Measurements from ENCODE around the gene NID1. TPM values are rescaled to one million over a fixed set of nuclear protein-coding genes. Genes with fewer than 3 reads are reported as not detected.
A peak's percentile ranks its signal among the peaks of the same experiment; 100 is the strongest.

NID1 gene
- total and polyA plus RNA-seq, 2 of the 4 experiments (the other 2 are of a cell fraction), result 21.9 to 83.3 TPM

- H2AK5ac ChIP-seq (ENCODE audit: low read depth, low read length), result peak overlapping the region; percentile 85
- no peak for DNase-seq
- intact Hi-C loops (cut with micrococcal nuclease), result no loop called here
Observed at GRCh38 chr1:235940285-235940684, 124.6 kb downstream of the NID1 start.

More at GRCh38 chr1:235940285-235940684, 124.6 kb downstream of the NID1 start:
- Histone ChIP-seq H3K4me3 (ENCODE audit: insufficient read depth, low read depth, low read length) (no peak overlapping the region), H3K36me3 (ENCODE audit: control insufficient read depth, insufficient read depth, low read length) (no peaks in the 10 kb centered on the region), H3K27ac (ENCODE audit: insufficient read depth, low read length) (no peak overlapping the region), H3K9me3 (ENCODE audit: control insufficient read depth, insufficient read depth, low read length) (peaks cover 5% of the 10 kb centered on the region), H2AK9ac (replicated peaks; ENCODE audit: low read depth, low read length, poor library complexity) (no peak overlapping the region), H2AFZ (replicated peaks; ENCODE audit: low read length, poor library complexity) (no peak overlapping the region), H2BK20ac (ENCODE audit: low read depth, low read length) (peak overlapping the region; percentile 17; the same call in 1 of the 2 replicates), H2BK5ac (ENCODE audit: low read depth, low read length, poor library complexity, severe bottlenecking) (no peak overlapping the region), H3K14ac (replicated peaks; ENCODE audit: low read depth, low read length) (no peak overlapping the region), H4K20me1 (ENCODE audit: insufficient read depth, low read length) (no peaks in the 10 kb centered on the region), H4K8ac (ENCODE audit: low read depth in 2 of 2, low read length in 2 of 2) (no peak overlapping the region), H3K4me2 (ENCODE audit: low read depth, low read length) (no peak overlapping the region), H2BK15ac (ENCODE audit: low read depth, low read length) (peak overlapping the region; percentile 77; the same call in 2 of the 3 replicates), H3K27me3 (ENCODE audit: control insufficient read depth, insufficient read depth, low read length) (no peaks in the 10 kb centered on the region), H3K4ac (ENCODE audit: low read depth, low read length) (peak overlapping the region; percentile 15; the same call in 1 of the 2 replicates), H3K9ac (ENCODE audit: low read depth, low read length) (no peak overlapping the region), H3K4me1 (ENCODE audit: control insufficient read depth, insufficient read depth, low read length) (peaks cover 12% of the 10 kb centered on the region), H2BK120ac (ENCODE audit: low read depth, low read length) (no peak overlapping the region), H3K79me1 (ENCODE audit: low read depth in 1 of 2, low read length in 2 of 2) (no peaks in the 10 kb centered on the region), H3K23ac (ENCODE audit: low read depth, low read length) (0 out of 2 replicates have a peak overlapping the region, but pooled peaks have one; percentile 4), H4K91ac (ENCODE audit: insufficient read depth, low read depth, low read length) (no peak overlapping the region), H4K5ac (ENCODE audit: low read depth, low read length) (no peak overlapping the region), H3K56ac (ENCODE audit: extremely low read depth, insufficient read depth, low read length) (no peak overlapping the region), H3K18ac (ENCODE audit: low read depth, low read length) (no peak overlapping the region), H3K9me1 (ENCODE audit: insufficient read depth, low read length) (peaks cover 16% of the 10 kb centered on the region)
- no TSS peak for BruUV-seq (replicated peaks)
- in situ Hi-C loops (cut with MboI; ENCODE audit: low sequenced_read_pairs) (no loop called here), dilution Hi-C loops (cut with HindIII; ENCODE audit: low sequenced_read_pairs, unreplicated experiment) (no loop called here)
- no peak for ATAC-seq (ENCODE audit: low read depth)
- WGBS, 2 experiments (ENCODE audit: extremely low coverage in 2 of 2, insufficient read length in 1 of 2), result 90% methylated on average over 2 of the region's 6 CpGs; no CpG with 5 or more reads in 1 of the 2 experiments
- ChIA-PET POLR2A (ENCODE audit: unreplicated experiment) (no interaction called here), CTCF (no interaction called here)
- no peak for TF ChIP-seq MAFK (IDR thresholded peaks at IDR 0.05; ENCODE audit: low read depth, low read length)
- no peak for TF ChIP-seq POLR2A (IDR thresholded peaks at IDR 0.05; ENCODE audit: low read depth, low read length)
- no peak for TF ChIP-seq SMC3 (IDR thresholded peaks at IDR 0.05; ENCODE audit: low read depth, low read length)
- TF ChIP-seq RCOR1 (IDR thresholded peaks at IDR 0.05; ENCODE audit: insufficient replicate concordance, low read length), result no peak
- no peak for TF ChIP-seq RAD21 (IDR thresholded peaks at IDR 0.05; ENCODE audit: low read length)
- no peak for TF ChIP-seq MXI1 (IDR thresholded peaks at IDR 0.05; ENCODE audit: borderline replicate concordance, low read depth, low read length)
- TF ChIP-seq, protein P1, sequence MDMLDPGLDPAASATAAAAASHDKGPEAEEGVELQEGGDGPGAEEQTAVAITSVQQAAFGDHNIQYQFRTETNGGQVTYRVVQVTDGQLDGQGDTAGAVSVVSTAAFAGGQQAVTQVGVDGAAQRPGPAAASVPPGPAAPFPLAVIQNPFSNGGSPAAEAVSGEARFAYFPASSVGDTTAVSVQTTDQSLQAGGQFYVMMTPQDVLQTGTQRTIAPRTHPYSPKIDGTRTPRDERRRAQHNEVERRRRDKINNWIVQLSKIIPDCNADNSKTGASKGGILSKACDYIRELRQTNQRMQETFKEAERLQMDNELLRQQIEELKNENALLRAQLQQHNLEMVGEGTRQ (IDR thresholded peaks at IDR 0.05; ENCODE audit: low read depth, low read length), result no peak
- TF ChIP-seq CEBPB (IDR thresholded peaks at IDR 0.05; ENCODE audit: low read depth, low read length), result no peak
- TF ChIP-seq CTCF (conservative IDR thresholded peaks at IDR 0.05; ENCODE audit: low read depth, low read length), result no peak
- no peak for TF ChIP-seq MAZ (IDR thresholded peaks at IDR 0.05; ENCODE audit: borderline replicate concordance, low read depth, low read length)
- TF ChIP-seq, protein P2, sequence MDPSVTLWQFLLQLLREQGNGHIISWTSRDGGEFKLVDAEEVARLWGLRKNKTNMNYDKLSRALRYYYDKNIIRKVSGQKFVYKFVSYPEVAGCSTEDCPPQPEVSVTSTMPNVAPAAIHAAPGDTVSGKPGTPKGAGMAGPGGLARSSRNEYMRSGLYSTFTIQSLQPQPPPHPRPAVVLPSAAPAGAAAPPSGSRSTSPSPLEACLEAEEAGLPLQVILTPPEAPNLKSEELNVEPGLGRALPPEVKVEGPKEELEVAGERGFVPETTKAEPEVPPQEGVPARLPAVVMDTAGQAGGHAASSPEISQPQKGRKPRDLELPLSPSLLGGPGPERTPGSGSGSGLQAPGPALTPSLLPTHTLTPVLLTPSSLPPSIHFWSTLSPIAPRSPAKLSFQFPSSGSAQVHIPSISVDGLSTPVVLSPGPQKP (IDR thresholded peaks at IDR 0.05; ENCODE audit: borderline replicate concordance, low read depth, low read length), result no peak
- no peak for TF ChIP-seq FOS (IDR thresholded peaks at IDR 0.05; ENCODE audit: low read depth, low read length)
- TF ChIP-seq CHD1 (IDR thresholded peaks at IDR 0.05; ENCODE audit: low read depth, low read length), result no peak
- TF ChIP-seq NFE2L2 (IDR thresholded peaks at IDR 0.05; ENCODE audit: low read depth, low read length), result no peak
- TF ChIP-seq BHLHE40 (IDR thresholded peaks at IDR 0.05; ENCODE audit: low read depth, low read length), result no peak
- no peak for TF ChIP-seq RFX5 (IDR thresholded peaks at IDR 0.05; ENCODE audit: low read depth, low read length)
